ENCODE measurements around the gene MEG3. TPM values are rescaled to one million over a fixed set of nuclear protein-coding genes. Genes with fewer than 3 reads are reported as not detected.

The MEG3 gene
- total RNA-seq, 4 donors from 2014 or later, result 1.2 to 18.9 (median 3.5) TPM

DNA sequence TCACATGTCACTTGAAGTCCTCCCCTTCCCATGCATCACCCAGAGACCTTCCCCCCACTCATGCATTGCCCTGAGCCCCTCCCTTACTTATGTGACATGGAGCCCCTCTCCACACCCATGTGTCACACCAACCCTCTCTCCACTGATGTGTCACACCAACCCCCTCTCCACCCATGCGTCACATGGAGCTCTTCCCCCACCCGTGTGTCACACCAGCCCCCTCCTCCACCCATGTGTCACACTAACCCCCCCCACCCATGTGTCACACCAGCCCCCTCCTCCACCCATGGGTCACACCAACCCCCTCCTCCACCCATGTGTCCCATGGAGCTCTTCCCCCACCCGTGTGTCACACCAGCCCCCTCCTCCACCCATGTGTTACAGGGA is 47.2 kb downstream of the MEG3 start:
- Histone ChIP-seq H3K4me3 (no peak overlapping the region), H3K9me3 (no peaks in the 10 kb centered on the region), H3K4me1 (no peaks in the 10 kb centered on the region), H3K27ac (no peak overlapping the region), H3K27me3 (peaks cover 0 to 13% (median 0%) of the 10 kb centered on the region in 4 donors), H3K36me3 (no peaks in the 10 kb centered on the region)
- TF ChIP-seq, protein P1, sequence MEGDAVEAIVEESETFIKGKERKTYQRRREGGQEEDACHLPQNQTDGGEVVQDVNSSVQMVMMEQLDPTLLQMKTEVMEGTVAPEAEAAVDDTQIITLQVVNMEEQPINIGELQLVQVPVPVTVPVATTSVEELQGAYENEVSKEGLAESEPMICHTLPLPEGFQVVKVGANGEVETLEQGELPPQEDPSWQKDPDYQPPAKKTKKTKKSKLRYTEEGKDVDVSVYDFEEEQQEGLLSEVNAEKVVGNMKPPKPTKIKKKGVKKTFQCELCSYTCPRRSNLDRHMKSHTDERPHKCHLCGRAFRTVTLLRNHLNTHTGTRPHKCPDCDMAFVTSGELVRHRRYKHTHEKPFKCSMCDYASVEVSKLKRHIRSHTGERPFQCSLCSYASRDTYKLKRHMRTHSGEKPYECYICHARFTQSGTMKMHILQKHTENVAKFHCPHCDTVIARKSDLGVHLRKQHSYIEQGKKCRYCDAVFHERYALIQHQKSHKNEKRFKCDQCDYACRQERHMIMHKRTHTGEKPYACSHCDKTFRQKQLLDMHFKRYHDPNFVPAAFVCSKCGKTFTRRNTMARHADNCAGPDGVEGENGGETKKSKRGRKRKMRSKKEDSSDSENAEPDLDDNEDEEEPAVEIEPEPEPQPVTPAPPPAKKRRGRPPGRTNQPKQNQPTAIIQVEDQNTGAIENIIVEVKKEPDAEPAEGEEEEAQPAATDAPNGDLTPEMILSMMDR (IDR thresholded peaks at IDR 0.05), result no peak
- intact Hi-C loops (cut with DNase I), result no loop called here
- 45 to 57% methylated on average over 3 of the region's 3 CpGs for WGBS, 2 donors
- no peak for DNase-seq

DNA sequence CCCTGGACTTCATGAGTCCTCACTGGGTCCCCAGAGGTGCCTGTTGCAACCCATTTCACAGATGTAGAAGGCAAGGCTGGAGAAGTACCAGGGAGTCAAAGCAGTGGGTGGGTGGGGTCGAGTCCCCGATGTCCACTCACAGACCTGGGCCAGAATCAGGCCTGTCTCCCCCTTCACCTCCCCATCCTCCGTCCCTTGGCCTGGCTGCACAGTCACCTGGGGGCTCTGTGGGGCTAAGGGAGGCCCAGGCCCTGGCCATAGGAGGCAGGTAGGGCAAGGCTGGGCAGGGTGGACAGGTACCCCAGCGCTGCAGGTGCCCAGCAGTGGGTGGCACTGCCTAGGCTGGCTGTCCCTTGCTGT is 48.1 kb downstream of the MEG3 start:
- Histone ChIP-seq H3K4me3 (no peak overlapping the region), H3K27me3 (peaks cover 0 to 22% (median 0%) of the 10 kb centered on the region in 4 donors), H3K36me3 (no peaks in the 10 kb centered on the region), H3K9me3 (no peaks in the 10 kb centered on the region), H3K27ac (no peak overlapping the region), H3K4me1 (no peaks in the 10 kb centered on the region)
- TF ChIP-seq, protein P1 (IDR thresholded peaks at IDR 0.05), result no peak
- no peak for TF ChIP-seq POLR2A (IDR thresholded peaks at IDR 0.05)
- no peak for DNase-seq
- intact Hi-C loops (cut with DNase I), result no loop called here
- WGBS, 2 donors, result 82 to 92% methylated on average over 2 of the region's 4 CpGs

DNA sequence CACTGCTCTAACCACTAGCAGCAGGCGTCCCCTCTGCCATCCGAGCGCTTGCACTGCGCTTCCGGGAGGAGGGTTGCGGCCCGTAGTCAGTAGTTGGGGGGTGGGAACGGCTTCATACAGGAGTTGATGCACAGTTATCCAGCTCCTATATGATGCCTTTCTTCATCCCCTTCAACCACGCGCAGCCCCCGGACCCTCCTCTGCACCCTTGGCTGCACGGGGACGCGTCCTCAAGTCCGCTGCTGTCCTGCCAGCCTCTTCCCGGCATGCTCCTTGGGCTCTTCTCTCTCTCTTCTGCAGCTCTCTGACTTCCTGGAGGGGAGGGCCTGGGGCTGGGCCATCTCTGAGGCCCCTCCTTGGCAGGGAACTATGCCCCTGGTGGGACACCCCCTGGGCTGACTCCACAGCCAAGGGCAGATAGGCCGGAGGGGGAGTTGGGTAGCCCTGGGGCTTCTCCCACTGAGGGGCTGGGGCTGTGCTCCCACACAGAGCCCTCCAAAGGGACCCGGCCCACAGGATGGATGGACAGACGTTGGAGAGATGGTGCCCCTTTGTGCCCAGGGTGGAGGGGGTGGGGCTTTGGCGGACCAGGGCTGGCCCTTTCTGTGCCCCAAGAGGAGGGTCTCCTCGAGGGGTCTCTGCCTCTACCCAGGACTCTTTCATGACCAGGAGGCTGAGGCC is 48.6 kb downstream of the MEG3 start:
- Histone ChIP-seq H3K9me3 (no peaks in the 10 kb centered on the region), H3K27me3 (peaks cover 0 to 27% (median 0%) of the 10 kb centered on the region in 4 donors), H3K27ac (no peak overlapping the region), H3K4me1 (no peaks in the 10 kb centered on the region), H3K4me3 (no peak overlapping the region), H3K36me3 (no peaks in the 10 kb centered on the region)
- no peak for DNase-seq
- TF ChIP-seq, protein P1 (IDR thresholded peaks at IDR 0.05), result no peak
- no peak for TF ChIP-seq POLR2A (IDR thresholded peaks at IDR 0.05)
- 90 to 96% methylated on average over 10 to 12 of the region's 21 CpGs for whole genome bisulfite sequencing, 2 donors
- intact Hi-C loops (cut with DNase I), result no loop called here

DNA sequence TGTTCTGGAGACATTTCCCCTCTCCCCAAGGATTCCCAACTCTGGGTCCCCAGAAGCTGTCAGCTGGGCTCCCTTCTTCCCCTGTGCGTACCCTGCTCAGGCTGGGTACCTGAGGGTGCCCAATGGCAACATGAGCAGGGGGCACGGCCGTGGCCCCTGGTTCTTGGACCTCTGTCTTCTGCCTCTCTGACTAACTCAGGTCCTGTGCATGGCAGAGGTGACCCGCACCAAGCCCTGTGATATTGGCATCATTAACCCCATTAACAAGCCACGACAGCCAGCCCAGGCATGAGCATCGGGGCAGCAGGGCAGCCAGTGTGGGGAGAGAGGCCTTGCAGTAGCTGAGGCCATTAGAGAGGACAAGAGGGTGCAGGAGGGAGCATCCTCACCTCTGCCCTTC is 49.2 kb downstream of the MEG3 start:
- no peak for TF ChIP-seq POLR2A (IDR thresholded peaks at IDR 0.05)
- TF ChIP-seq, protein P1 (IDR thresholded peaks at IDR 0.05), result no peak

DNA sequence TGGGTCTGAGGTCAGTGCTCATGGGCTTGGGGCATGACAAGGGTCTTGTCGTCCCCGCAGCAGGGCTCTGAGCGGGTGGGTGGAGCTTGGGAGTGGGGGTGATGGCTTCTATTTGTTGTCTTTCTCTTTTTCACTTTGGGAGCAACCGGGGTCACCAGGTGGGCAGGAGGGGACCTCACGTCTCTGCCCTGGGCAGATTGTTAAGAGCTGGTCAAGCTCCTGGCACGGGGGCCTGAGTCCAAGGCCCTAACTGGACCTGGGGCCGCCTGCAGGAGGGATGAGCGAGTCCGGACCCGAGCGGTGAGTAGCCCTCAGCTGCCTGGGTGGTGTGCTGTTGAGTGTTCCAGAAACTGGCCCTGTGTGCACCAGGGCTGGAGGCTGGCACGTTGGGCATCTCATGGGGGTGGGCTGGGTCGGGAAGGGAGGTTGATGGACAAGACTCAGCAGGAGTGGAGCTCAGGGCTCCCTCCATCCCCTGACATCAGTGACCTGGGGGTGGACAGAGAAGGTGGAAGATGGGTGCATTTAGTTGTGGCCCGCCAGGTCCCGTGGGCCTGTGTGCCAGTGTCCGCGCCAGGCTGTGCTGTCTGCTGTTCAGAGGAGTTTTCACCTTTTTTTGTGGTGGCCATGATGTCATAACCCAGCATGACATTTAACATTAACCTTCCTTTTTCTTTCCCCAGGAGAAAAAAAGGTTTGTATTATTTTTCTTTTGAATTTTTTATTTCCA is 50.1 kb downstream of the MEG3 start:
- no peak for DNase-seq
- intact Hi-C loops (cut with DNase I), result no loop called here
- 95 to 96% methylated on average over 4 of the region's 17 CpGs for WGBS, 2 donors

More for the DNA sequence above, 49.2 kb downstream of the MEG3 start:
- Histone ChIP-seq H3K9me3 (no peaks in the 10 kb centered on the region), H3K27me3 (peaks cover 0 to 27% (median 0%) of the 10 kb centered on the region in 4 donors), H3K4me3 (no peak overlapping the region), H3K4me1 (no peaks in the 10 kb centered on the region), H3K27ac (no peak overlapping the region), H3K36me3 (no peaks in the 10 kb centered on the region)
- WGBS, 2 donors, result 100% methylated on average over 1 of the region's 6 CpGs; no CpG with 5 or more reads in 1 of the 2 donors
- intact Hi-C loops (cut with DNase I), result no loop called here
- DNase-seq, result no peak

More for the DNA sequence above, 50.1 kb downstream of the MEG3 start:
- H3K27me3 ChIP-seq, result peaks cover 0 to 27% (median 0%) of the 10 kb centered on the region in 4 donors
- H3K27ac ChIP-seq, result no peak overlapping the region
- H3K4me3 ChIP-seq, result no peak overlapping the region
- no peak for TF ChIP-seq POLR2A (IDR thresholded peaks at IDR 0.05)
- TF ChIP-seq, protein P1 (IDR thresholded peaks at IDR 0.05), result no peak
- no peaks in the 10 kb centered on the region for H3K4me1 ChIP-seq
- H3K36me3 ChIP-seq, result no peaks in the 10 kb centered on the region
- H3K9me3 ChIP-seq, result no peaks in the 10 kb centered on the region

Data from esophagus squamous epithelium (tissue), 5 donors.